Activated CD8-positive, alpha-beta memory T cell treated with anti-CD3 and anti-CD28 coated beads for 1 hour (primary cell): Measurements from ENCODE around the gene MGAT4C.
"Not testable (repeated sequence)": the region's sequence is repeated elsewhere in the genome, so short reads cannot be mapped to it uniquely, and the experiment has no call there.

Experiments used
- DNase-seq, 2 donors: peaks; one replicate each; pipeline ENCODE4 v3.0.0-alpha.2; 2020; ENCODE audit warnings: low read depth in 1 of 2; ENCODE audit errors: extremely low read depth in 1 of 2

The MGAT4C gene

DNA sequence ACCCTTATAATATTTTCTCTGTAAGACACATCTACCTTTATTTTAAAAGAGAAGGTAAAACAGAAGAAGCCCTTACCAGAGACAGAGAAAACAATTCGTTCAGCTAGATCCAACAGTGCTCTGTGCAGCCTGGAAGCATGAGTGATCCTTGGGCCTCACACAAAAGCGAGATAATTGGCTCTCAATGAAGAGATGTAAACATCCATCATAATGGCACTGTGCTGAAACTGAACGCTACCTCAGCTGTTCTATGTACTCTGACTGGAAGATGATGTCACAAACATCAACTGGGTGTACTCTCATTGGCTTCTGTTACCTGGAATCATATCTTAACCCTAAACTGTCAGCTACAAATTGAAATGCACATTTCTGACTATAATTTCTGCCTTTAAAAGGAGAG is at the start of gene MGAT4C:
TSS of gene MGAT4C (minus strand) at position 229 of the 400 bp plus-strand sequence.
- DNase-seq: no peak

DNA sequence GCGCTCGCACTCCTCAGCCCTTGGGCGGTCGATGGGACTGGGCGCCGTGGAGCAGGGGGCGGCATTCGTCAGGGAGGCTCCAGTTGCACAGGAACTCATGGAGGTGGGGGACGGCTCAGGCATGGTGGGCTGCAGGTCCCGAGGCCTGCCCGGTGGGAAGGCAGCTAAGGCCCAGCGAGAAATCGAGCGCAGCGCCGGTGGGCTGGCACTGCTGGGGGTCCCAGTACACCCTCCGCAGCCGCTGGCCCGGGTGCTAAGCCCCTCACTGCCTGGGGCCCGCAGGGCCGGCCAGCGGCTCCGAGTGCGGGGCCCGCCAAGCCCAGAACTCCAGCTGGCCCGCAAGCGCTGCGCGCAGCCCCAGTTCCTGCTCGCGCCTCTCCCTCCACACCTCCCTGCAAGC is 40.2 kb upstream of the MGAT4C start:
- DNase-seq: not testable (repeated sequence)

DNA sequence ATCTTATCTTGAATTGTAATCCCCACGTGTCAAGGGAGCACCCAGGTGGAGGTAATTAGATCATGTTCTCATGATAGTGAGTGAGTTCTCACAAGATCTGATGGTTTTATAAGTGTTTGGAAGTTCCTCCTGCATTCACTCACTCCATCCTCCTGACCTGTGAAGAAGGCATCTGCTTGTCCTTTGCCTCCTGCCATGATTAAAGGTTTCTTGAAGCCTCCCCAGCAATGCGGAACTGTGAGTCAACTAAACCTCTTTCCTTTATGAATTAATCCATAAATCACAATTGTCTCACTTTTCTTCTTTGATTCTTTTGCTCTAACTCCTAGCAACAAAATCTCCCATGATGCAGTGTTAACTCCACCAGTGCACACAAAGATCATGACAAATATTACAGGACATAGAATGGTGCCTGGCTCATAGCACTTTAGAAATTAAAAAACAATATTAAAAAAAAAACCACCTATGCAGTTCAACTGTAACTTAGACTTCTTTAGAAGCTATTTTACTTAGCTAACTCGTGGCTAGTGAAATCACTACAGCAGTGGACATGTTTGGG is 37.6 kb upstream of the MGAT4C start:
- DNase-seq: no peak

DNA sequence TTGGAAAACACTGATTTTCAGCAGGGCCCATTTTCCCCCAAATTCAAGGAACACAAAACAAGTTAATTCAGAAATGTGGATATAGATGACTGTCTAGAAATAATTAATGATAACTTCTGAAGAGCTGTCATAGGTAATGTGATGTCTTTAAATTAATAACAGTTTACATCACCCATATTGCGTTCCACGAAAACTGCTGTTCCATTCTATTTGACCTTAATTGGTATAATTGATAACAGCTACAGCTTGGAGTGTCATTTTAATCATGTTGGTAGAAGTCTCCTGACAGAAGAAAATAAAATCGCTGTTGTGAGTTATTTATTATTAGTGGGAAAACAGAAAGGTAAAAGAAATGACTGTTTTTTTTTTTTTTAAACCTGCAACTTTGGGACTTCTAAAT is 36.3 kb upstream of the MGAT4C start:
- no peak for DNase-seq

DNA sequence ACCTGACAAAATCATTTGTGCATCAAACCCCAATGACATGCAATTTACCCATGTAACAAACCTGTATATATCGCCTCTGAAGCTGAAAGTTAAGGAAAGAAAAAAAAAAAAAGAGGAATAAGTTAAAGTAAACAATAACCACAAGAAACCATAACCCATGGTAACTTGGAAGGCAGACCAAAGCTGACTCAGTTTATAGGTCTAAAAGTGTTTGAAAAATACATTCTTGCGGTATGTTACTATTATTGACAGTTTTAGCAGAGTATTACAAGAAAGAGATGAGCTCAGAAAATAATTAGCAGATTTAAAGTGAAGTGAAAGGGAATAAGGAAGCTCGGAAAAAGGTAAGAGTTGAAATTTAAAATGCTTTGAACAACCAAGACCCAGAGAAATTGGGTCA is 34.4 kb upstream of the MGAT4C start:
- no peak for DNase-seq

DNA sequence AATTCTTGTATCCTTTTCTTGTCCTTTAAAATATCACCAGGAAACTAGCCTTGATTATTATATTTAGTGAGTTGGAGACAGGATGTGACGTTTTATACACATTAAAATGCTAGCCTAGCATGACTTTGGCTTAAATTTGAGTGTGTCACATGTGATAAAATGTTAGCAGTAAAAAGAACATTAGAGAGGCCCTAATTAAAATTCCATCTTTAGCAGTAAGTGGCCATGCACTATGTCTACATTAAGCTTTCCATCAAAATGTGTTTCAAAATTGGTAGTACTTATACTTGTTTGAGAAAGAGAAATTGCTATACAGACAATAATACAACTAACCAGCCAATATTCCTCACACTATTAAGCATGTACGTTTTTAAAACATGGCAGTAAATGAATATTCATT is 29.9 kb upstream of the MGAT4C start:
- DNase-seq: no peak

DNA sequence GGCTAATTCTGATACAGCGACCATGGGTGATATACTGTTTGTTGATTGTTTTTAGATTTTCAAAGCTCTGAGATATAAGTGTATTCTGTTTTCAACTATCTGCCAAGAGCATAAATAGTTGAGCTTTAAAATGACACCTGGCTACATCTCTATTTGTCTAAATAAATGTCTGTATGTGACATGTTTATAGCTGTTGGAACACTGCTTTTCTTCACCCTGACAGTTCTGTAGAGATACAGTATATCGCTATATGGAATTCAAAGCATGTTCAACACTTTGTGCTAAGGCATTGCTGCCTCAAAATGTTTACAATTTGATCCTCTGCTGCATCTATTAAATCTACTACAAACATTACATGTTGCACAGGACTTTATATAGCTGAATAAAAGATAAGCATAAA is 27.4 kb upstream of the MGAT4C start:
- no peak for DNase-seq

DNA sequence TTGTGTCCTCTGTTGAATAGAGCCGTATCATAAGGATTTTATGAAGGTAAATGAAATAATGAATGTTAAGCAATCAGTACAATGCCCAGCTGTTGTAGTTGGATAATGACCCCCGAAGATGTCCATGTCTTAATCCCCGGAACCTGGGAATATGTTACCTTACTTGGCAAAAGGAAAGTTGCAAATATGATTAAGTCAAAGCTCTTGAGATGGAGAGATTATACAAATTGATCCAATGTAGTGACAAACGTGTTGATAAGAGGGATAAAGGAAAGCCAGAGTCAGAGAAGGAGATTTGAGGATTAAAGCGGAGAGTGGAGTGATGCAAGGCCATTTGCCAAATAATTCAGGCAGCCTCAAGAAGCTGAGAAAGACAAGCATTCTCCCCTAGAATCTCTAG is 19.2 kb upstream of the MGAT4C start:
- no peak for DNase-seq

DNA sequence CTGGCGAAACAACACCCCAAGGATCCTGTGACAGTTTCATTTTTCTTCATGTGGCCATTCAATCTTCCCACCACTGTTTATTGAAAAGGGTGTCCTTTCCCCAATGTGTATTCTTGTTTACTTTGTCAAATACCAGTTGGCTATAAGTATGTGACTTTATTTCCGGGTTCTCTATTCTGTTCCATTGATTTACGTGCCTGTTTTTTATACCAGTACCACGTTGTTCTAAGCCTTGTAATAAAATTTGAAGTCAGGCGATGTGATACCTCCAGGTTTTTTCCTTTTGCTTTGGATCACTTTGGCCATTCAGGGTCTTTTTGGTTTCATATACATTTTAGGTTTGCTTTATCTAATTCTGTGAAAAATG is 9.1 kb upstream of the MGAT4C start:
- DNase-seq: no peak

DNA sequence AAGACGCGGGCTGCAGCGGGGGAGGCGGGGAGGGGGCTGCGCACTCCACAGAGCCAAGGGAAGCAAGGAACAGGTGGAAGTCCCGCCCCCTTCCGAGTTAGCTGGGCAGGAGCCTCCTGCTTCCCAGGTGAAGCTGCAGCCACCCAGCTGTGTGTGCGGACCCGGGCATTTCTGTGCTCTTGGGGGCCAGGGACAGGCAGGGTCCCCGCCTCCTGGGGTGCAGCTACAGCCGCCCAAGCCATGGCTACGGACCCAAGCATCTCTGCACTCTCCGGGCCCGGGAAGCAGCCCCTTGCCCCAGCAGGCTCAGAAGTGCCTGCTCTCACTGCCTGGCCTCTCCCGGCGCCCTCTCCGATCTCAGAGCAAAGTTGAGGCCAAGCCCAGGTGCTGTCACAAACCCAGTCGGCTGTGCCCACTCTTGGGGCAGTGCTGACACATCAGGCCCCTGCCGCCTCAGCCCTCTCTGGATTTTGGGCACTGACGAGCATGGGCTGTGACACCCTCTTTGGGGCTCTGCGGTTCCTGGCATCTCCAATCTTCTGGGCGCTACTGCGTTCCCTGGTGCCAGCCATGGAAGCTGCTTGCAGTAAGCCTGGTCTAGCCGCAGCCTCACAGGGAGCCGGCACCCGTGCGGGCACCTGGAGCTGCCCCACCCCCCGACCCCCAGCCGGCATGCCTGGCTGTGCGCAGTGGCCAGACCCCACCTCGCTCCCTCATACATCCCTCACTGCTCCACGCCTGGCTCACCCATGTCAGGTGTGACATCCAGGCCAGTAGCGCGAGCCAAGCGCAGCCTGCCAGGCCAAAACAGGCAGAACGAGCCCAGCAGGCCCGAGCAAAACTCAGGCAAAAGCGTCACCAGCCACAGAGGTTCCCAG is 8.5 kb upstream of the MGAT4C start:
- no peak for DNase-seq

DNA sequence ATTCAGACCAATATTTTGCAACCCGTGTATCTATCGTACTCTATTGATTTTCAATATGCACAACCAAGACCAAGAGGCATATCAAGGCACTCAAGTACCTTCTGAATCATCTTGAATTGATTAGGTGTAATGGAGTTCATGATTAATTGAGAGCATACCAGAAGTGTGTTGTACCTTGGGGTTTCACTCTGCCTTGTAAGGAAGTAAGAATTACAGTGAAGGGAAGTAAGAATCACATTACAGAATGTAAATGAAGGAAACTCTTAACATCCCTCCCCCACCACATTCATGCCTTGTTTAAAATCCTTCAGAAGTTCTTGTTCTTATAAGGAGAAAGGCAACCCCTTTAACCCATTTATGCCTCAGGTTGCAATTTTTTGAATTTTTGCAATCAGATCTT is 5.4 kb upstream of the MGAT4C start:
- DNase-seq: no peak

DNA sequence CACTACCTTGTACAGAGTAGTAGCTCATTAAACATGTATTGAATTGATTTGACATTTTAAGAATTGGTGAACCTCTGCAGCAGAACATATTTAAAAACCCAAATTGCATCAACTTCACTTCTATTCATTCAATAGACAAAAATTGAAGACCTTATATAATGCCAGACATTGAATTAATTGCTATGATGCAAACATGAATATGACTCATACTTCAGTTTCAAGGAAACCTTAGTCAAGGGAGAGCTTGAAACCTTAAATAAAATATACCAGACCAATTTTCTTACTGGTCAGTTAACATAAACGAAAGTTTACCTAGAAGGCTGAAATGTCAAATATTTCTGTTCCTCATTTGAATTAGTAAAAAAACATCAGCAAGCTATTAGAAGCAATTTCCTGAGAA is 5.0 kb upstream of the MGAT4C start:
- DNase-seq: no peak

DNA sequence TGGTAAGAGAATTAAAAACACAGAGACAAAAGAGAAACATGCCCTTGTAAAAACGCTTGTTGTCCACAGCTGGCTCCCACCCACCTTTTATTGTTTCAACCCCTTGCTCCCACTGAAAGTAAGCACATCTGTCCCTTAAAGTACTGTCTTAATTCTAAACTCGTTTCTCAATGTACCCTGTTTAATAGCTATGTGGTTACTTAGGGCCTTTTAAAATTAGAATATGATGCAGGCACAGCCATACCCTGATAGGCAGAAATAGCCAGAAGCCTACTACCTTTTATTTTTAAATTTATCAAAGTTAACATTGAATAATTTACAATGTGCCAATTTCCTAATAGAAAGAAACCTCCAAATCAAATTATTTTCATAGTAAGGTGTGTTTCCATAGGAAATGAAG is 4.0 kb upstream of the MGAT4C start:
- DNase-seq: no peak

DNA sequence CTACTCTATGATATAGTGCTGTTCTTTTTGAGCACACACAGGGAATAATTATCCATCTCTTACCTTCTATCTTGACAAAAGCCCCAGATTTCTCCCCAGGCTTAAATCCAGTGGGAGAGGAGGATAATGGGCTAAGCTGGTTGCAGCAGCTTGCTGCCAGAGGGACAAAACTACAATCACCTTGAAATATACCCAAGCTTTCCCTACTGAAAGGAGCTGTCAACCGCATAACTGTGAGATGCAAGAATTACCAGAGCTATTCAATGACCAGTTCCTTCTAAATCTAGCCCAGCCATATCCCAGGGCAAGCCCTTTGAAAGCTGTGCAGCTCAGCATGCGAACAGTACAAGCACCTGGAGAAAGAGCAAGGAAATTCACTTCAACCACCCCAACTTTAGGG is 943 bp upstream of the MGAT4C start:
- no peak for DNase-seq

DNA sequence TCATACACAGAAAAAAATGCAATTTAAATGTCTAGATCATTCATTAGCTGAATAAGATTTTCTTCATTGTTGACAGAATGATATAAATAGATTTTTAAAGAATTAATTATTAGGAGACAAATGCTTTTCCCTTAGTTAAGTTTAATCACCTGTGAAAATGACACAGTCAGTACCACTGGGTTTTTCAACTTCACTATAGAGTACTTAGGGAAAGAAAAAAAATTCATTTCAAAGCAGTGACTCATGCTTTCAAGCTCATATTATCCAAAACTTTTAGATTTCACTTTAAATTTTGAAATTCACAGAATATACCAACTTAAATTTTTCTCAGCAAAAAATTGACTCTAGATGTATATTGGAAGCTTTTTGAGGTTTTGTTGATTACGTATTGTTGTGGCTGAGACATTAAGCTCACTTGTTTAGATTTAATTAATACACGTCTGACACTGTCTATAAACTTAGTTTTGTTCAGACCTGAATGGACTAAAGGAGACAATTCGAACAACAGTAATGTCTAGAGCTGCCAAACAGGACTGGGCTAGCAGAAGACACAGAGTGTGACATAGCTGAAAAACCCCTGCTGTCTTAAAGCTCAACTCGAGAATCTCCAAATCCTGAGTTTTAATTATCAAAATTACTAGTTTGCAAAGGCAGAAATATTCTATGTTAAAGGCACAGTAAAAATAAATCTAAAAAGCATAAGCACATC is 1.6 kb downstream of the MGAT4C start:
- DNase-seq: no peak

DNA sequence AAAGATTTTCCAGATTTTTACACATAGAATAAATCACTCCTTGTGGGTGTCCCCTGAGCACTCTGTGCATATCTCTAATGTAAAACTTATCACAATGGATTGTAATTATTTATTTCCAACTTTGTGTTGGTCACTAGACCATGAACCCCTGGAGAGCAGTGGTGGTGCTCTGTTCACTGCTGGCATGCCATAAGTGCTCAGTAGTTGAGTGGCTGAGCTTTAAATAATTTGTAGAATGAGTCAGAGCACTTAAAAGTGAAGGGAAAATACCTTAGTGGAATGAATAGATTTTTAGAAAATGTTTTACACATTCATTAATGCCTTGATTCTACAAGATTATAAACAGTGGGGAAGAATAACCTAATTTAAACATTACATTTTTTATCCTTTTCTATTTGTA is 6.3 kb downstream of the MGAT4C start:
- DNase-seq: no peak

DNA sequence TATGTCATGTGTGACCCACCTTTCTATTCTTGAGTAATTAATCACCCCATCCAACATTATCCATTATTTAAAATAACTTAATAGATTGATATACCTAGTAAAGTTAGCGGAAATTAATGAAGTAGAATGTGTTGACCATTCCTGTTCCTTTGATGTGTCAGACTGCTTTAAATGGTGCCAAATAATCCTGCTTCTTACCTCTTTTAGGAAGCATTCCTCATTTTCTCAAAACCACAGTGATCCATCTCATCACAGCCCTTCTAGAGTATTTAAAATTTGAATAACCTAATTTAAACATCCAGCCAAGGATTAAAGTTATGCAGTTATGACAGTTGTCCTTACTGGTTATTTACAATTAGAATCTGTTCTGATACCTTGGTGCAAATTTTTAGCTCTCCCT is 6.9 kb downstream of the MGAT4C start:
- no peak for DNase-seq

DNA sequence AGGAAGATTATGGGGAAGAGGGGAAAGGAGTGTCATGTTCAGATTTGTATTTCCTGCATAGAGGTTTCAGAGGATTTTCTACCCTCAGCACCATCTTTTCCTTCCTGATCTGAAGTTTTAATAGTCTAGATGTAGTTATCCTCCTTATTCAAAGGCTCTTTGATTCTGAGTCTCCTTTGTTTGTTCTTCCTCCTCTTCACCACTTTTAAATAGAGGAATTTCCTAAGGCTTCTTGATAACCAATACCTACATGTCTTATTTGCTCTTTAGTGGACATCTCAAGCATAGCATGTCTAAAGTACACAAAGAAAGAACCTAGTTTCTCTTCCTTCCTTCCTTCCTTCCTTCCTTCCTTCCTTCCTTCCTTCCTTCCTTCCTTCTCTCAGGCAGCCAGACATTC is 8.3 kb downstream of the MGAT4C start:
- no peak for DNase-seq

DNA sequence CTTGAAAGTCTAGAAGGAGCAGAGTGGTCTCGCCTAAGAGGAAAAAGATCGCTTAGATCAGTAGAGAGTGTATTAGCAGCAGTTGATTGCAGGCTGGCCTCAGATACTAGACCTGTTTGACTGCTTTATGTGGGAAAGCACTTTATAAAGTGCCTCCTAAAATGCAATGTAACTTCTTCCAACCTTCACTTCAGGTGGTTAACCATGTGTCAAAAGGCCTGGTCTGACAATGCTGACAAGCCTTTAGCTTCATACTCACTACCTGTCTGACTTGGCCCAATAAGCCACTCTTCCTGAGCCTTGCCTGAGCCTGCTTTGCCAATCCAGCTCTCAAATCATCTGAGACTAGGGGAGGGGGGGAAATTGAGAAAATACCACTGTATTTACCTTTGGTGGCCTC is 14.6 kb downstream of the MGAT4C start:
- DNase-seq: no peak

DNA sequence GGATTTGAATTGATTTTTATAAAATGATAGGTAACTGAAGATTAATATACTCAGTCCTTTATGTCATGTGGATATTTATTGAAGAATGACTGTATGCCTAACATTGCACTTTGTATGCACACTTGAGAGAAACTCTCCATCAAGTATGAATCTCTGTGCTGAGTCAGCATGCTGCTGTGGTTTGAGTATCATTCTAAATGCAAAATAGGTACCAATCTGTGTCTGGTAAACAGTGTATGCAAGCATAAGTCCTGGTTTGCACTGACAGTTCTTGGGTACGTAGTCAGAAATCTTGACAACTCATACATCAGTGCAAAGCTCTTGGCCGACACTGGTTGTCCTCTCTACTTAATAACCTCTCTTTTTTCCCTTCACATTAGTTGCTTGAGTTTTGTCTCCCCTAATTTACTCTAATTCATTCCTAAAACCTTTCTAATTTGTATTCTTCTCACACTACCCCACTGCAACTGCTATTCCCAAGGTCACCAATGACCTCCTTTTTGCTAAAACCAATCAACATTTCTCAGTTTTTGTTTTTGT is 21.8 kb downstream of the MGAT4C start:
- no peak for DNase-seq

DNA sequence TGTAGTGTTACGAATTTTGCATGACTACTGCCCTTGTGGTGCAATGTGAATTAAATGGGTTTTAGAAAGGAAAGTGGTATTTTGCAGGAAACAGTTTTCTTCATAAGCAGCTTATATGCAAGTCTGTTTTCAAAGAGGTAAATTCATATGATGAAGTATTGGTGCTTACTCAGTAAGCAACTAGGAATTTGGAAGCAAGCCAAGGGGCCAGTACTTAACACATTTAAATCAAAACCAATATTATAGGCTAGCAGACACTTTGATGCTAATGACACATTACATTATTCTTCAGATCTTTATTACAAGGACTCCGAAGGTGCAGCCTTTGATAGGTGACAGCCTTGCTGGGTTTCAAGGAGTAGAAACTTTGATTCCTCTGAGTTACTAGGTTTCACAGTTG is 23.1 kb downstream of the MGAT4C start:
- DNase-seq: no peak
